Gastrocnemius medialis (tissue), 4 donors: Measurements from ENCODE around the gene FNDC3B.

Experiments
- CTCF ChIP-seq, 5 experiments: fragments of 450-650 bp in 3 of 5; fragments of 200-600 bp in 2 of 5; sonication (generic) in 2 of 5; IDR thresholded peaks in 4 of 5; conservative IDR thresholded peaks in 1 of 5; 1 replicate in 4 of 5; 2 replicates in 1 of 5; pipeline ENCODE4 v1.5.1; 2016 to 2019; ENCODE audit warnings: antibody characterized with exemption in 5 of 5, mild to moderate bottlenecking in 3 of 5, moderate library complexity in 3 of 5
- POLR2A ChIP-seq, 2 donors: fragments of 450-650 bp; IDR thresholded peaks; one replicate each; pipeline ENCODE4 v1.6.1; 2017; ENCODE audit warnings: antibody characterized with exemption in 2 of 2, mild to moderate bottlenecking in 2 of 2, moderate library complexity in 2 of 2

- TF ChIP-seq POLR2A (IDR thresholded peaks at IDR 0.05) (no peak), CTCF (IDR thresholded peaks at IDR 0.05 in 4 of 5, conservative IDR thresholded peaks at IDR 0.05 in 1 of 5) (no peak)
Measured at GRCh38 chr3:172312001-172312400, 272.6 kb downstream of the FNDC3B start.
